HG03103 (cell line): ENCODE data around the gene PLEKHM2.

Experiments
- ATAC-seq: cut with Tn5 transposase; IDR thresholded peaks from one replicate; pipeline ENCODE4 v1.9.1; 2021; ENCODE audit warnings: low read depth; ENCODE audit not compliant: unreplicated experiment

Gene PLEKHM2

GRCh38 chr1:15722836-15723532 lies 38.9 kb downstream of the PLEKHM2 start:
- ATAC-seq = no peak

- no peak for ATAC-seq
These were observed 39.6 kb downstream of the PLEKHM2 start for GRCh38 chr1:15723631-15724246.

- ATAC-seq = no peak
These were observed 41.1 kb downstream of the PLEKHM2 start for GRCh38 chr1:15724949-15725880.

- no peak for ATAC-seq
These were observed 42.4 kb downstream of the PLEKHM2 start for GRCh38 chr1:15726508-15726907.

- ATAC-seq = no peak
These were observed 42.9 kb downstream of the PLEKHM2 start for GRCh38 chr1:15727021-15727420.

- no peak for ATAC-seq
These were observed 43.3 kb downstream of the PLEKHM2 start for GRCh38 chr1:15727424-15727823.

GRCh38 chr1:15727866-15728534 lies 43.9 kb downstream of the PLEKHM2 start:
- no peak for ATAC-seq

GRCh38 chr1:15728937-15729657 lies 45.0 kb downstream of the PLEKHM2 start:
- no peak for ATAC-seq

- no peak for ATAC-seq
These were observed 46.3 kb downstream of the PLEKHM2 start for GRCh38 chr1:15730423-15730822.

- ATAC-seq = no peak
These were observed 46.8 kb downstream of the PLEKHM2 start for GRCh38 chr1:15730936-15731335.

- ATAC-seq = no peak
These were observed 47.9 kb downstream of the PLEKHM2 start for GRCh38 chr1:15731735-15732685.

GRCh38 chr1:15732686-15733081 lies 48.6 kb downstream of the PLEKHM2 start:
- ATAC-seq = no peak

GRCh38 chr1:15733218-15733725 lies 49.2 kb downstream of the PLEKHM2 start:
- ATAC-seq = no peak

- ATAC-seq = no peak
These were observed 49.7 kb downstream of the PLEKHM2 start for GRCh38 chr1:15733726-15734226.

- ATAC-seq = no peak
These were observed 50.2 kb downstream of the PLEKHM2 start for GRCh38 chr1:15734296-15734695.

- no peak for ATAC-seq
These were observed 50.8 kb downstream of the PLEKHM2 start for GRCh38 chr1:15734901-15735300.

- ATAC-seq = no peak
These were observed 51.4 kb downstream of the PLEKHM2 start for GRCh38 chr1:15735304-15736037.
